IMR-90 (cell line): ENCODE results near the gene HYAL4. TPM values are rescaled to one million over a fixed set of nuclear protein-coding genes. Genes with fewer than 3 reads are reported as not detected.

Experiments
- ATAC-seq: fragments of 200-7000 bp; cut with Tn5 transposase; 2 replicates; pipeline ENCODE4 v1.9.1; 2020; ENCODE audit warnings: low read depth, mild to moderate bottlenecking, moderate library complexity
- BruUV-seq: library from RNA; stranded (reverse); fragments of 400-500 nt; replicated peaks from 2 replicates; lab custom pipeline; 2021; lab: Mats Ljungman, UMichigan
- CTCF ChIA-PET: fragments of 300-600 bp; formaldehyde crosslinking; extraction: SDS; loops from one replicate; lab custom pipeline; 2021; ENCODE audit warnings: antibody characterized with exemption; lab: Yijun Ruan, JAX
- POLR2A ChIA-PET: fragments of 300-600 bp; sonication (Branson Sonifier 250); formaldehyde crosslinking; loops from one replicate; lab custom pipeline; 2022; ENCODE audit warnings: antibody characterized with exemption; ENCODE audit not compliant: unreplicated experiment; lab: Charles Lee
- DNase-seq: peaks from one replicate; pipeline ENCODE4 v3.0.0; 2013
- H2AFZ ChIP-seq: replicated peaks from 2 replicates; pipeline ENCODE3; 2013; ENCODE audit warnings: low read length, mild to moderate bottlenecking; ENCODE audit not compliant: poor library complexity
- H2AK5ac ChIP-seq: 2 replicates; pipeline ENCODE4 v1.6.1; 2013; ENCODE audit warnings: low read depth, low read length, inconsistent platforms
- H2AK9ac ChIP-seq: replicated peaks from 2 replicates; pipeline ENCODE3; 2013; ENCODE audit warnings: mild to moderate bottlenecking, low read depth, low read length, moderate library complexity; ENCODE audit not compliant: poor library complexity
- H2BK120ac ChIP-seq: 2 replicates; pipeline ENCODE4 v1.6.1; 2013; ENCODE audit warnings: low read depth, low read length, inconsistent platforms
- H2BK15ac ChIP-seq: 3 replicates; pipeline ENCODE4 v1.6.1; 2013; ENCODE audit warnings: low read depth, low read length, inconsistent platforms
- H2BK20ac ChIP-seq: 2 replicates; pipeline ENCODE4 v1.6.1; 2013; ENCODE audit warnings: low read depth, mild to moderate bottlenecking, inconsistent platforms, low read length, moderate library complexity
- H2BK5ac ChIP-seq: 2 replicates; pipeline ENCODE4 v1.6.1; 2013; ENCODE audit warnings: mild to moderate bottlenecking, low read depth, low read length, inconsistent platforms; ENCODE audit not compliant: poor library complexity, severe bottlenecking
- H3K14ac ChIP-seq: replicated peaks from 2 replicates; pipeline ENCODE4 v1.6.1; 2013; ENCODE audit warnings: low read depth, low read length, inconsistent platforms
- H3K18ac ChIP-seq: 2 replicates; pipeline ENCODE4 v1.6.1; 2013; ENCODE audit warnings: low read depth, low read length, control low read depth
- H3K23ac ChIP-seq: 2 replicates; pipeline ENCODE4 v1.6.1; 2013; ENCODE audit warnings: low read depth, low read length, inconsistent platforms
- H3K27ac ChIP-seq: 2 replicates; pipeline ENCODE4 v1.5.1; 2013; ENCODE audit warnings: mild to moderate bottlenecking, control low read depth, low read length; ENCODE audit not compliant: insufficient read depth
- H3K27me3 ChIP-seq: 2 replicates; pipeline ENCODE4 v1.6.1; 2013; ENCODE audit warnings: low read length; ENCODE audit not compliant: control insufficient read depth, insufficient read depth
- H3K36me3 ChIP-seq: 2 replicates; pipeline ENCODE4 v1.6.1; 2013; ENCODE audit warnings: low read length, mixed read lengths; ENCODE audit not compliant: control insufficient read depth, insufficient read depth
- H3K4ac ChIP-seq: 2 replicates; pipeline ENCODE4 v1.6.1; 2013; ENCODE audit warnings: low read depth, low read length, inconsistent platforms
- H3K4me1 ChIP-seq: 2 replicates; pipeline ENCODE4 v1.6.1; 2013; ENCODE audit warnings: low read length, mixed read lengths; ENCODE audit not compliant: control insufficient read depth, insufficient read depth
- H3K4me2 ChIP-seq: 2 replicates; pipeline ENCODE4 v1.6.1; 2013; ENCODE audit warnings: low read depth, mild to moderate bottlenecking, control low read depth, low read length, moderate library complexity
- H3K4me3 ChIP-seq: 2 replicates; pipeline ENCODE4 v1.5.1; 2013; ENCODE audit warnings: low read depth, mild to moderate bottlenecking, control low read depth, low read length, moderate library complexity; ENCODE audit not compliant: insufficient read depth
- H3K56ac ChIP-seq: 2 replicates; pipeline ENCODE4 v1.6.1; 2013; ENCODE audit warnings: low read length, inconsistent platforms; ENCODE audit not compliant: insufficient read depth; ENCODE audit errors: extremely low read depth
- H3K79me1 ChIP-seq, 2 experiments: 2 replicates each; pipeline ENCODE4 v1.6.1; 2013; ENCODE audit warnings: low read length in 2 of 2, inconsistent platforms in 1 of 2, low read depth in 1 of 2
- H3K9ac ChIP-seq: 2 replicates; pipeline ENCODE4 v1.6.1; 2013; ENCODE audit warnings: low read depth, low read length, control low read depth
- H3K9me1 ChIP-seq: 2 replicates; pipeline ENCODE4 v1.6.1; 2013; ENCODE audit warnings: low read length, inconsistent platforms; ENCODE audit not compliant: insufficient read depth
- H3K9me3 ChIP-seq: 2 replicates; pipeline ENCODE4 v1.6.1; 2013; ENCODE audit warnings: low read length; ENCODE audit not compliant: control insufficient read depth, insufficient read depth
- H4K20me1 ChIP-seq: 2 replicates; pipeline ENCODE4 v1.6.1; 2013; ENCODE audit warnings: low read length, inconsistent platforms; ENCODE audit not compliant: insufficient read depth
- H4K5ac ChIP-seq: 2 replicates; pipeline ENCODE4 v1.6.1; 2013; ENCODE audit warnings: mild to moderate bottlenecking, low read depth, low read length, control low read depth
- H4K8ac ChIP-seq, 2 experiments: 2 replicates each; pipeline ENCODE4 v1.6.1; 2013; ENCODE audit warnings: low read depth in 2 of 2, low read length in 2 of 2, control low read depth in 1 of 2, inconsistent platforms in 1 of 2
- H4K91ac ChIP-seq: 2 replicates; pipeline ENCODE4 v1.6.1; 2013; ENCODE audit warnings: low read depth, low read length, inconsistent platforms; ENCODE audit not compliant: insufficient read depth
- BHLHE40 ChIP-seq: fragments of 150-350 bp; IDR thresholded peaks from 2 replicates; pipeline ENCODE4 v1.6.1; 2016; ENCODE audit warnings: mild to moderate bottlenecking, low read depth, low read length
- CEBPB ChIP-seq: IDR thresholded peaks from 2 replicates; pipeline ENCODE4 v1.6.1; 2012; ENCODE audit warnings: low read depth, low read length, improper control_type of control experiment
- CHD1 ChIP-seq: IDR thresholded peaks from 2 replicates; pipeline ENCODE4 v1.6.1; 2012; ENCODE audit warnings: low read depth, low read length, improper control_type of control experiment
- FOS ChIP-seq: fragments of 150-350 bp; IDR thresholded peaks from 2 replicates; pipeline ENCODE4 v1.6.1; 2016; ENCODE audit warnings: low read depth, low read length
- MAFK ChIP-seq: IDR thresholded peaks from 2 replicates; pipeline ENCODE4 v1.6.1; 2012; ENCODE audit warnings: low read depth, low read length, improper control_type of control experiment
- MAZ ChIP-seq: IDR thresholded peaks from 2 replicates; pipeline ENCODE4 v1.6.1; 2012; ENCODE audit warnings: low read depth, mild to moderate bottlenecking, low read length, improper control_type of control experiment, moderate library complexity, borderline replicate concordance
- POLR2A ChIP-seq: IDR thresholded peaks from 2 replicates; pipeline ENCODE4 v1.6.1; 2012; ENCODE audit warnings: mild to moderate bottlenecking, low read depth, low read length
- RCOR1 ChIP-seq: IDR thresholded peaks from 2 replicates; pipeline ENCODE4 v1.6.1; 2012; ENCODE audit warnings: mild to moderate bottlenecking, low read length, improper control_type of control experiment; ENCODE audit not compliant: insufficient replicate concordance
- RFX5 ChIP-seq: IDR thresholded peaks from 2 replicates; pipeline ENCODE4 v1.8.0; 2012; ENCODE audit warnings: low read depth, mild to moderate bottlenecking, low read length, moderate library complexity
- WGBS, 2 experiments: methylation state at CpG; one replicate each; pipeline versions ENCODE4 v1.1.5 to v1.1.7; 2013; ENCODE audit warnings: missing lambda C conversion rate in 2 of 2; ENCODE audit not compliant: insufficient read length in 1 of 2; ENCODE audit errors: extremely low coverage in 2 of 2; 5-methylcytosine and 5-hydroxymethylcytosine counted together
- dilution Hi-C: fragments of 300-500 bp; cut with HindIII; formaldehyde crosslinking; loops from one replicate; pipeline ENCODE4 v1.14.3; 2018; ENCODE audit warnings: low sequenced_read_pairs; ENCODE audit not compliant: unreplicated experiment
- in situ Hi-C: fragments of 300-500 bp; cut with MboI; formaldehyde crosslinking; loops from 3 replicates; pipeline ENCODE4 v1.14.3; 2019; ENCODE audit warnings: low sequenced_read_pairs, inconsistent platforms, mixed read lengths
- intact Hi-C: fragments of 100-400 bp; cut with micrococcal nuclease; formaldehyde crosslinking; loops from 2 replicates; pipeline ENCODE4 v1.10.0; 2022
- polyA plus RNA-seq, 3 experiments: library from polyadenylated mRNA; depleted of rRNA; stranded (reverse); fragments of >200 nt; gene quantifications; 2 replicates each; pipeline ENCODE4 v1.2.3, GENCODE V29; 2012; ENCODE audit warnings: low replicate concordance in 1 of 3
- total RNA-seq: library from RNA; depleted of rRNA; stranded (reverse); fragments of >200 nt; gene quantifications from 2 replicates; pipeline ENCODE4 v1.2.3, GENCODE V29; 2012
- TF ChIP-seq, protein P1 (sequence below): fragments of 150-350 bp; IDR thresholded peaks from 2 replicates; pipeline ENCODE4 v1.6.1; 2016; ENCODE audit warnings: low read depth, mild to moderate bottlenecking, low read length, moderate library complexity, borderline replicate concordance
- TF ChIP-seq, protein P2 (sequence below): conservative IDR thresholded peaks from 2 replicates; pipeline ENCODE4 v1.5.1; 2012; ENCODE audit warnings: mild to moderate bottlenecking, low read depth, low read length, improper control_type of control experiment

Gene HYAL4
- total and polyA plus RNA-seq, 2 of the 4 experiments (the other 2 are of a cell fraction), result not detected

DNA sequence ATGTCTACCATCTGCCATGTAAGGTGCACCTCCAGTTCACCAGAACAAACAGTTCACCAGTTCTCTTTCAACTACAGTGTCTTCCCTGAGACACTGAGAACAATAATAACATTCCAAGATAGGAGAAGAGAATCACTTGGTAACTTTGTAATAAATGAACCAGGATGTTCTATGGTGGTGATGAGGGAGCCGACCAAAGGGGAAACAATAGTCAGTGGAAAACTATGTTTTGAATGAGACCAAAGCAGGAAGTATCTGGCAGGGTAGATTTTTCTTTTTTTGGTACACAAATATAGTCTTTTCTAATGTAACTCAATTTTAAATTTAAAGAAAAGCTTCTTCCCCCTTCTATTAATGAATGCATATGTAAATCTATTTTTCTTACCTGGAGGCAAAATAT lies 20.0 kb downstream of the HYAL4 start:
- ChIA-PET POLR2A (no interaction called here), CTCF (interaction anchor here (0.6 to 2.2 kb wide), 6 partner anchors 49 to 229 kb away, joined by 3 to 17 read pairs (median 4); no protein-coding TSS in a partner anchor)
- BruUV-seq, result no TSS peak
- H2BK120ac ChIP-seq, result no peak overlapping the region
- H2AFZ ChIP-seq, result no peak overlapping the region
- H3K56ac ChIP-seq, result no peak overlapping the region
- H2BK15ac ChIP-seq, result no peak overlapping the region
- H3K4me2 ChIP-seq, result no peak overlapping the region
- H2BK20ac ChIP-seq, result no peak overlapping the region
- no peak overlapping the region for H3K14ac ChIP-seq
- no peak overlapping the region for H2BK5ac ChIP-seq
- dilution Hi-C loops (no loop called here), intact Hi-C loops (loop anchor here (1.0 to 2.0 kb wide), 4 partner anchors 66 to 284 kb away; no protein-coding TSS in a partner anchor), in situ Hi-C loops (loop anchor here (5.0 to 25.0 kb wide), 2 partner anchors 183 to 228 kb away; no protein-coding TSS in a partner anchor)
- no peak overlapping the region for H3K27ac ChIP-seq
- H3K23ac ChIP-seq, result no peak overlapping the region
- H4K20me1 ChIP-seq, result no peaks in the 10 kb centered on the region
- H2AK5ac ChIP-seq, result no peak overlapping the region
- no peak overlapping the region for H3K9ac ChIP-seq
- H4K91ac ChIP-seq, result no peak overlapping the region
- no peak for DNase-seq
- peaks cover 3% of the 10 kb centered on the region for H3K27me3 ChIP-seq
- no peak for TF ChIP-seq CEBPB
- no peak for TF ChIP-seq CHD1
- no peak for TF ChIP-seq MAZ
- no peak for TF ChIP-seq FOS
- no peak for TF ChIP-seq RCOR1
- no peak for TF ChIP-seq POLR2A
- no peak for TF ChIP-seq MAFK
- TF ChIP-seq, protein P1, sequence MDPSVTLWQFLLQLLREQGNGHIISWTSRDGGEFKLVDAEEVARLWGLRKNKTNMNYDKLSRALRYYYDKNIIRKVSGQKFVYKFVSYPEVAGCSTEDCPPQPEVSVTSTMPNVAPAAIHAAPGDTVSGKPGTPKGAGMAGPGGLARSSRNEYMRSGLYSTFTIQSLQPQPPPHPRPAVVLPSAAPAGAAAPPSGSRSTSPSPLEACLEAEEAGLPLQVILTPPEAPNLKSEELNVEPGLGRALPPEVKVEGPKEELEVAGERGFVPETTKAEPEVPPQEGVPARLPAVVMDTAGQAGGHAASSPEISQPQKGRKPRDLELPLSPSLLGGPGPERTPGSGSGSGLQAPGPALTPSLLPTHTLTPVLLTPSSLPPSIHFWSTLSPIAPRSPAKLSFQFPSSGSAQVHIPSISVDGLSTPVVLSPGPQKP, result no peak
- TF ChIP-seq, protein P2, sequence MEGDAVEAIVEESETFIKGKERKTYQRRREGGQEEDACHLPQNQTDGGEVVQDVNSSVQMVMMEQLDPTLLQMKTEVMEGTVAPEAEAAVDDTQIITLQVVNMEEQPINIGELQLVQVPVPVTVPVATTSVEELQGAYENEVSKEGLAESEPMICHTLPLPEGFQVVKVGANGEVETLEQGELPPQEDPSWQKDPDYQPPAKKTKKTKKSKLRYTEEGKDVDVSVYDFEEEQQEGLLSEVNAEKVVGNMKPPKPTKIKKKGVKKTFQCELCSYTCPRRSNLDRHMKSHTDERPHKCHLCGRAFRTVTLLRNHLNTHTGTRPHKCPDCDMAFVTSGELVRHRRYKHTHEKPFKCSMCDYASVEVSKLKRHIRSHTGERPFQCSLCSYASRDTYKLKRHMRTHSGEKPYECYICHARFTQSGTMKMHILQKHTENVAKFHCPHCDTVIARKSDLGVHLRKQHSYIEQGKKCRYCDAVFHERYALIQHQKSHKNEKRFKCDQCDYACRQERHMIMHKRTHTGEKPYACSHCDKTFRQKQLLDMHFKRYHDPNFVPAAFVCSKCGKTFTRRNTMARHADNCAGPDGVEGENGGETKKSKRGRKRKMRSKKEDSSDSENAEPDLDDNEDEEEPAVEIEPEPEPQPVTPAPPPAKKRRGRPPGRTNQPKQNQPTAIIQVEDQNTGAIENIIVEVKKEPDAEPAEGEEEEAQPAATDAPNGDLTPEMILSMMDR, result no peak
- no peak for TF ChIP-seq RFX5
- TF ChIP-seq BHLHE40, result no peak
- H2AK9ac ChIP-seq, result no peak overlapping the region
- H3K4me3 ChIP-seq, result no peak overlapping the region
- H3K36me3 ChIP-seq, result no peaks in the 10 kb centered on the region
- no peaks in the 10 kb centered on the region for H3K9me3 ChIP-seq
- H3K79me1 ChIP-seq, result no peaks in the 10 kb centered on the region
- H4K5ac ChIP-seq, result no peak overlapping the region
- no peaks in the 10 kb centered on the region for H3K4me1 ChIP-seq
- no peak overlapping the region for H3K18ac ChIP-seq
- no peak for ATAC-seq
- no CpG with 5 or more reads among the region's 1 CpG for WGBS, 2 experiments
- H3K4ac ChIP-seq, result no peak overlapping the region
- no peak overlapping the region for H4K8ac ChIP-seq
- H3K9me1 ChIP-seq, result no peaks in the 10 kb centered on the region
